Hepatocyte (in vitro differentiated cells): ENCODE measurements around the gene AIRE. TPM values are rescaled to one million over a fixed set of nuclear protein-coding genes. Genes with fewer than 3 reads are reported as not detected.

Experiments
- DNase-seq: peaks from one replicate; pipeline ENCODE4 v3.0.0-alpha.2; 2016; ENCODE audit warnings: low spot score
- H2AFZ ChIP-seq: fragments of 200-600 bp; sonication (generic); 2 replicates; pipeline ENCODE4 v1.6.0; 2016; ENCODE audit warnings: antibody characterized with exemption, mild to moderate bottlenecking
- H3K27ac ChIP-seq: fragments of 200-600 bp; sonication (generic); 2 replicates; pipeline ENCODE4 v1.5.1; 2016; ENCODE audit warnings: mild to moderate bottlenecking
- H3K27me3 ChIP-seq: fragments of 200-600 bp; sonication (generic); 2 replicates; pipeline ENCODE4 v1.6.1; 2016
- H3K36me3 ChIP-seq: fragments of 200-600 bp; sonication (generic); replicated peaks from 2 replicates; pipeline ENCODE4 v1.5.1; 2016; ENCODE audit warnings: low read depth; ENCODE audit not compliant: insufficient read depth
- H3K4me1 ChIP-seq: fragments of 200-600 bp; sonication (generic); 2 replicates; pipeline ENCODE4 v1.5.1; 2016; ENCODE audit warnings: mild to moderate bottlenecking, moderate library complexity; ENCODE audit not compliant: insufficient read depth
- H3K4me2 ChIP-seq: fragments of 200-600 bp; sonication (generic); 2 replicates; pipeline ENCODE4 v1.6.0; 2016
- H3K4me3 ChIP-seq: fragments of 200-600 bp; sonication (generic); 2 replicates; pipeline ENCODE4 v1.5.1; 2016; ENCODE audit warnings: mild to moderate bottlenecking
- H3K79me2 ChIP-seq: fragments of 200-600 bp; sonication (generic); 2 replicates; pipeline ENCODE4 v1.6.0; 2017; ENCODE audit warnings: mild to moderate bottlenecking
- H3K9me2 ChIP-seq: fragments of 200-600 bp; sonication (generic); replicated peaks from 2 replicates; pipeline ENCODE4 v1.6.0; 2017; ENCODE audit warnings: mild to moderate bottlenecking; ENCODE audit not compliant: insufficient read depth
- H3K9me3 ChIP-seq: fragments of 200-600 bp; sonication (generic); 2 replicates; pipeline ENCODE4 v1.5.1; 2016; ENCODE audit warnings: low read depth, mild to moderate bottlenecking
- H4K20me1 ChIP-seq: fragments of 200-600 bp; sonication (generic); 2 replicates; pipeline ENCODE4 v1.6.0; 2016; ENCODE audit warnings: mild to moderate bottlenecking; ENCODE audit not compliant: insufficient read depth, poor library complexity, severe bottlenecking
- EZH2 ChIP-seq: fragments of 200-600 bp; sonication (generic); IDR thresholded peaks from 2 replicates; pipeline ENCODE4 v1.6.1; 2016; ENCODE audit warnings: antibody characterized with exemption, mild to moderate bottlenecking, borderline replicate concordance
- EZH2phosphoT487 ChIP-seq: fragments of 200-600 bp; sonication (generic); IDR thresholded peaks from one replicate; pipeline ENCODE4 v1.6.1; 2018; ENCODE audit warnings: antibody characterized with exemption, mild to moderate bottlenecking, low read depth, moderate library complexity; ENCODE audit not compliant: unreplicated experiment, severe bottlenecking
- WGBS: methylation state at CpG from one replicate; pipeline ENCODE4 v1.1.6; 2016; ENCODE audit warnings: low lambda C conversion rate; ENCODE audit errors: missing lambda C conversion rate; 5-methylcytosine and 5-hydroxymethylcytosine counted together
- polyA plus RNA-seq: library from polyadenylated mRNA; unstranded; fragments of >200 nt; fragmentation: Nextera tagmentation; extraction: Ambion mirVana; gene quantifications from 2 replicates; pipeline ENCODE4 v1.2.1, GENCODE V29; 2016
- small RNA-seq: library from RNA; depleted of rRNA; stranded (forward); fragments of <200 nt; gene quantifications from one replicate; pipeline ENCODE3, GENCODE V24; 2014
- total RNA-seq: library from RNA; depleted of rRNA; stranded (reverse); fragments of >200 nt; gene quantifications from 2 replicates; pipeline ENCODE4 v1.2.3, GENCODE V29; 2014
- TF ChIP-seq, protein P1 (sequence below): fragments of 200-600 bp; sonication (generic); IDR thresholded peaks from 2 replicates; pipeline ENCODE4 v1.5.1; 2016; ENCODE audit warnings: antibody characterized with exemption, mild to moderate bottlenecking; ENCODE audit not compliant: poor library complexity

AIRE gene
- total and polyA plus RNA-seq, 2 experiments from 2014 or later: 0.42 to 1.00 TPM

DNA sequence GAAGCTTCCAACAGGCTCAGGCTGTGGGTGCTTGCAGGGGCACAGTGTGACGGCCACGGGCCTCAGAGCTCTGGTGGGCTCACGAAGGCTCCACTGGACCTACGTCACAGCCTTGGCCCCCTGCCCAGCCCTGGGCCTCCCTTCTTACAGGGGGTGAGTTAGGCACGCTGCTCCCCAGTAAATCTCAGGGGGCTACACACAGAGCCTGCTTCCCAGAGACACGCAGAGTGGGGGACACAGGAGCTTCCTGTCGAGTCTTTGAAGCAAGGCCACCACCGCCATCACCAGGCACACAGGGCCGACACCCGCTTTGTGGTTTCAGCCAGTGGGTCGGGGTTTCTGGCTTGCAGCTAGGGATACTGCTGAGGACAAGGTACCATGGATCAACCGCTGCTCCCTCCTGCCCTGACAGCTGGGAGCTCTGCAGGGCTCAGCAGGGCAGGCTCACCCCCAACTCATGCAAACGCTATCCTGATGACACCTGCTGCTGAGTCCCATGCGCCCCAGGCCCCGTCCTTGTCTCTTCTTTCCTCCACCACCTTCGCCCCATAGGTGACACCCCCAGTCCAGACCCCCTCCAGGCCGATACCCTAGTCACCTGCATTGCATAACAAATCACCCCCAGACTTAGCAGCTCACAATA lies 59.0 kb downstream of the AIRE start:
- Histone ChIP-seq H2AFZ (no peak overlapping the region), H3K9me2 (no peaks in the 10 kb centered on the region), H3K4me3 (no peak overlapping the region), H3K36me3 (no peaks in the 10 kb centered on the region), H3K4me1 (peaks cover 14% of the 10 kb centered on the region), H3K4me2 (no peak overlapping the region), H4K20me1 (no peaks in the 10 kb centered on the region), H3K27me3 (no peaks in the 10 kb centered on the region), H3K9me3 (no peaks in the 10 kb centered on the region), H3K27ac (no peak overlapping the region), H3K79me2 (no peaks in the 10 kb centered on the region)
- no peak for DNase-seq
- WGBS: 92% methylated on average over 17 of the region's 17 CpGs
- TF ChIP-seq EZH2phosphoT487 (no peak), EZH2 (no peak)
- TF ChIP-seq, protein P1, sequence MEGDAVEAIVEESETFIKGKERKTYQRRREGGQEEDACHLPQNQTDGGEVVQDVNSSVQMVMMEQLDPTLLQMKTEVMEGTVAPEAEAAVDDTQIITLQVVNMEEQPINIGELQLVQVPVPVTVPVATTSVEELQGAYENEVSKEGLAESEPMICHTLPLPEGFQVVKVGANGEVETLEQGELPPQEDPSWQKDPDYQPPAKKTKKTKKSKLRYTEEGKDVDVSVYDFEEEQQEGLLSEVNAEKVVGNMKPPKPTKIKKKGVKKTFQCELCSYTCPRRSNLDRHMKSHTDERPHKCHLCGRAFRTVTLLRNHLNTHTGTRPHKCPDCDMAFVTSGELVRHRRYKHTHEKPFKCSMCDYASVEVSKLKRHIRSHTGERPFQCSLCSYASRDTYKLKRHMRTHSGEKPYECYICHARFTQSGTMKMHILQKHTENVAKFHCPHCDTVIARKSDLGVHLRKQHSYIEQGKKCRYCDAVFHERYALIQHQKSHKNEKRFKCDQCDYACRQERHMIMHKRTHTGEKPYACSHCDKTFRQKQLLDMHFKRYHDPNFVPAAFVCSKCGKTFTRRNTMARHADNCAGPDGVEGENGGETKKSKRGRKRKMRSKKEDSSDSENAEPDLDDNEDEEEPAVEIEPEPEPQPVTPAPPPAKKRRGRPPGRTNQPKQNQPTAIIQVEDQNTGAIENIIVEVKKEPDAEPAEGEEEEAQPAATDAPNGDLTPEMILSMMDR: no peak

- Histone ChIP-seq H4K20me1 (no peaks in the 10 kb centered on the region), H3K4me2 (no peak overlapping the region), H3K27ac (no peak overlapping the region), H3K79me2 (no peaks in the 10 kb centered on the region), H3K9me3 (no peaks in the 10 kb centered on the region), H3K9me2 (no peaks in the 10 kb centered on the region), H3K4me1 (peaks cover 9% of the 10 kb centered on the region), H3K36me3 (no peaks in the 10 kb centered on the region), H3K27me3 (no peaks in the 10 kb centered on the region), H3K4me3 (no peak overlapping the region), H2AFZ (no peak overlapping the region)
- TF ChIP-seq, protein P1: no peak
- no peak for TF ChIP-seq EZH2
- no peak for TF ChIP-seq EZH2phosphoT487
- 80% methylated on average over 11 of the region's 11 CpGs for WGBS
- DNase-seq: no peak
Measured at GRCh38 chr21:44345495-44345894, 59.8 kb downstream of the AIRE start.

GRCh38 chr21:44347911-44348451 lies 62.3 kb downstream of the AIRE start:
- Histone ChIP-seq H3K79me2 (no peaks in the 10 kb centered on the region), H4K20me1 (no peaks in the 10 kb centered on the region), H3K36me3 (no peaks in the 10 kb centered on the region), H3K27ac (no peak overlapping the region), H3K9me3 (no peaks in the 10 kb centered on the region), H3K4me3 (no peak overlapping the region), H3K27me3 (no peaks in the 10 kb centered on the region), H3K4me2 (no peak overlapping the region), H3K9me2 (no peaks in the 10 kb centered on the region), H2AFZ (no peak overlapping the region), H3K4me1 (no peaks in the 10 kb centered on the region)
- DNase-seq: no peak
- 90% methylated on average over 22 of the region's 22 CpGs for WGBS
- TF ChIP-seq EZH2phosphoT487 (no peak), EZH2 (no peak)
- TF ChIP-seq, protein P1: no peak

Small RNA genes lying within 50 kb of the gene (small RNA-seq; reads per million reads assigned to genes)
- not detected for gene AP001059.3

Other genes with a start within 250 kb of the AIRE start
- gene PWP2, start 178.5 kb upstream of the AIRE start, total RNA-seq: 1.3 and 3.3 TPM in 2 replicates
- 0.36 and 1.4 TPM in 2 replicates for gene PWP2, start 178.5 kb upstream of the AIRE start, polyA plus RNA-seq
- gene GATD3, start 152.2 kb upstream of the AIRE start, total RNA-seq: 9.5 and 24.7 TPM in 2 replicates
- gene GATD3, start 152.2 kb upstream of the AIRE start, polyA plus RNA-seq: 4.6 and 7.8 TPM in 2 replicates
- 0.48 and 2.4 TPM in 2 replicates for gene ICOSLG, start 44.9 kb upstream of the AIRE start, total RNA-seq
- gene ICOSLG, start 44.9 kb upstream of the AIRE start, polyA plus RNA-seq: 0.68 and 1.9 TPM in 2 replicates
- not detected in 2 replicates for gene DNMT3L, start 24.0 kb upstream of the AIRE start, total RNA-seq
- 0.33 TPM in 1 of 2 replicates, not detected in the other for gene DNMT3L, start 24.0 kb upstream of the AIRE start, polyA plus RNA-seq
- gene PFKL, start 14.2 kb downstream of the AIRE start, total RNA-seq: 115 and 140 TPM in 2 replicates
- gene PFKL, start 14.2 kb downstream of the AIRE start, polyA plus RNA-seq: 191 and 205 TPM in 2 replicates
- gene CFAP410, start 53.5 kb downstream of the AIRE start, total RNA-seq: 17.1 and 20.3 TPM in 2 replicates
- 33.6 and 40.4 TPM in 2 replicates for gene CFAP410, start 53.5 kb downstream of the AIRE start, polyA plus RNA-seq
- gene TRPM2, start 67.7 kb downstream of the AIRE start, total RNA-seq: 0.24 and 0.50 TPM in 2 replicates
- gene TRPM2, start 67.7 kb downstream of the AIRE start, polyA plus RNA-seq: 0.25 TPM in 1 of 2 replicates, not detected in the other
- gene LRRC3, start 169.6 kb downstream of the AIRE start, total RNA-seq: 7.3 and 7.8 TPM in 2 replicates
- gene LRRC3, start 169.6 kb downstream of the AIRE start, polyA plus RNA-seq: 5.6 and 7.2 TPM in 2 replicates